Omental fat pad (tissue), 4 donors: ENCODE measurements around the gene GZMM. TPM values are rescaled to one million over a fixed set of nuclear protein-coding genes. Genes with fewer than 3 reads are reported as not detected.

ENCODE experiments used
- ATAC-seq: fragments of 150-250 bp; one replicate; pipeline ENCODE4 v1.9.1; 2016; ENCODE audit warnings: mild to moderate bottlenecking, moderate library complexity; ENCODE audit not compliant: low FRiP score
- DNase-seq: peaks from one replicate; pipeline ENCODE4 v3.0.0-alpha.2; 2019; ENCODE audit warnings: low spot score
- total RNA-seq, 4 donors: library from RNA; depleted of rRNA; stranded (reverse); fragments of >200 nt; gene quantifications; one replicate each; pipeline ENCODE4 v1.1.0, GENCODE V29; 2016
- TF ChIP-seq, protein P1 (sequence below), 3 donors: fragments of 450-650 bp; IDR thresholded peaks; one replicate each; pipeline ENCODE4 v1.5.1; 2016 to 2017; ENCODE audit warnings: antibody characterized with exemption in 3 of 3, mild to moderate bottlenecking in 3 of 3, moderate library complexity in 2 of 3

The GZMM gene
- total RNA-seq, 4 donors from 2014 or later: 1.1 to 3.7 TPM; not detected in 2

DNA sequence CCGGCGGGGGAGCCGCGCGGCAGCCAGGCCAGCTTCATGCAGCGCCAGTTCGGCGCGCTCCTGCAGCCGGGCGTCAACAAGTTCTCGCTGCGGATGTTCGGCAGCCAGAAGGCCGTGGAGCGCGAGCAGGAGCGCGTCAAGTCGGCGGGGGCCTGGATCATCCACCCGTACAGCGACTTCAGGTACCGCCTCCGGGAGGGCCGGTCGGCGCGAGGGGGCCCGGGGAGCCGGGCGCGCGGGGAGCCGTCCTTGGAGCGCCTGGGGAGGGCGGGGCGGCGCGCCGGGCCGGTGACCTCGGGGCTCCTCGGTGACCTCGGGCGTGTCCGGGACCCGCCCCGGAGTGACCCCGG, 46.5 kb downstream of the GZMM start:
- ATAC-seq (no peak), DNase-seq (no peak)
- TF ChIP-seq, protein P1, sequence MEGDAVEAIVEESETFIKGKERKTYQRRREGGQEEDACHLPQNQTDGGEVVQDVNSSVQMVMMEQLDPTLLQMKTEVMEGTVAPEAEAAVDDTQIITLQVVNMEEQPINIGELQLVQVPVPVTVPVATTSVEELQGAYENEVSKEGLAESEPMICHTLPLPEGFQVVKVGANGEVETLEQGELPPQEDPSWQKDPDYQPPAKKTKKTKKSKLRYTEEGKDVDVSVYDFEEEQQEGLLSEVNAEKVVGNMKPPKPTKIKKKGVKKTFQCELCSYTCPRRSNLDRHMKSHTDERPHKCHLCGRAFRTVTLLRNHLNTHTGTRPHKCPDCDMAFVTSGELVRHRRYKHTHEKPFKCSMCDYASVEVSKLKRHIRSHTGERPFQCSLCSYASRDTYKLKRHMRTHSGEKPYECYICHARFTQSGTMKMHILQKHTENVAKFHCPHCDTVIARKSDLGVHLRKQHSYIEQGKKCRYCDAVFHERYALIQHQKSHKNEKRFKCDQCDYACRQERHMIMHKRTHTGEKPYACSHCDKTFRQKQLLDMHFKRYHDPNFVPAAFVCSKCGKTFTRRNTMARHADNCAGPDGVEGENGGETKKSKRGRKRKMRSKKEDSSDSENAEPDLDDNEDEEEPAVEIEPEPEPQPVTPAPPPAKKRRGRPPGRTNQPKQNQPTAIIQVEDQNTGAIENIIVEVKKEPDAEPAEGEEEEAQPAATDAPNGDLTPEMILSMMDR (IDR thresholded peaks at IDR 0.05): no peak

DNA sequence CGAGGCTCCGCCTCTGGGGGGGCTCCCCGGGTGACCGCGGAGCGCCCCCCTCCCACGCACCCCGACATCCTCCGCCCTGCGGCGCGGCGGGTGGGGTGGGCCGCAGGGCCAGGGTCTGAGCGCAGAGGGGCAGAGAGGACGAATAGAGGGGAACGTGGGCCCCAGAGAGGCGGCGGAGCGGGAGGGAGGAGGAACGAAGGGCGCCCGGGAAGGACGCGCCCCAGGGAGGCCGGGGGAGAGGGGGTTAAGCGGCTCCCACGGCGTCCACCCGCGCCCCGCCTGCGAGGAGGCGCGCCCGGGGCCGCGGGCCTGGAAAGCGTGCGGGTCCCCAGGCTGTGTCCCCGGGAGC, 46.9 kb downstream of the GZMM start:
- TF ChIP-seq, protein P1 (IDR thresholded peaks at IDR 0.05): no peak
- DNase-seq (no peak), ATAC-seq (no peak)

DNA sequence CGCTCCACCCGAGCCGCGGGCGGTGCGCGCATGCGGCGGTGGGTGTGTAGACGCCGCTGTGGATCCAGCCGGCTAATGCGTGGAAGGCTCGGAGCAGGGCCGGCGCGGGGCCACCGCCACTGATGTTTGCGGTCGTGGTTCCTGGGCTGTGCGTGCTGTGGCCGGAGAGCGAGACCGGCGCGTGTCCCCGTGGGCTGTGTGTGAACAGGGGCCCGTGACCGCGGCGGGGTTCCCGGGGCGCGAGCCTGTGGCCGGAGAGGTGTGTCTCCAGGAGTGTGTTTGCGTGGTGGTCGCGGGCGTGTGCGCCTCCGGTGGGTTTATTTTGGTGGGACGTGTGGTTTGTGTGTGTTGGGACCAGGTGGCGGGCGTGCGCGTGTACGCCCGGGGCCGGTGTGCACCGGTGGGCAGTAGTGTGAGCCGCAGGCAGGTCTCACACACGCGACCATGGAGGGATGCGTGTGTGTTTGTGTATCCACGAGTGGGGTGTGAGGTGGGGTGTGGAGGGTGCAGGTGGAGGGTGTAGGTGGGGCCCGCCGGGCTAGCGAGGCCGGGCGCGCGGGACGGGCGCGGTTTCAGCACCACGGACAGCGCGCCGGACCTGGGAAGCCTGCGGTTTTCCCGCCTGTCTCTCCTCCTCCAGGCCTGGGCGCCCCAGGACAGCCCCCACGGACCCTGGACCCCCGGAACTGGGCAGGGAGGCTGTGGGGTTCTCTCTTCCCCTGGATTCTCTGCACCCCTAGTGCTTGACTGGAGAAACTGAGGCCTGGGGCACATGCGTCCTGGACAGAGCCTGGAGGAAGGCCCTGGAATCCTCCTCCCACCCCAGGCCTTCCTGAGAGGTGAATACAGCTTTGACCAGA, 47.5 kb downstream of the GZMM start:
- DNase-seq (no peak), ATAC-seq (no peak)

DNA sequence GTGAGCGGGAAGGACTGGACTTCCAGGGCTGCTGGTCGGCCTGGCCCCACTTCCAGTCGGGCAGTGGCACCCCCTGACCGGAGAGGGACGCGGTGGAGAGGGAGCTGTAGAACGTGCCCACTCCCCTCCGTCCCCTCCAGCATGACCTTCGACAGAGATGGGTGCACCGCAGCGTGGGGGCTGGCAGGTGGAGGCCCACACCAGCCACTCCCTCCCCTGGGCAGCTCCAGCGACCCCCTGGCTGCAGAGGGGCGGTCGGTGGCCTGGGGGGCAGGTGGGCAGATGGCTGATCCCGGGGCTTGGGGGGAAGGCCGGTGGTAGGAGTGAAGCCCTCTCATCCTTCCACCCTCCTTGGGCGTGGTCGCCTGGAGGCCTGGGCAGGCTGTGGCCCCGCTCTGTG, 48.2 kb downstream of the GZMM start:
- TF ChIP-seq, protein P1 (IDR thresholded peaks at IDR 0.05): no peak
- DNase-seq (no peak), ATAC-seq (no peak)

More for the DNA sequence above, 47.5 kb downstream of the GZMM start:
- TF ChIP-seq, protein P1 (IDR thresholded peaks at IDR 0.05): no peak

DNA sequence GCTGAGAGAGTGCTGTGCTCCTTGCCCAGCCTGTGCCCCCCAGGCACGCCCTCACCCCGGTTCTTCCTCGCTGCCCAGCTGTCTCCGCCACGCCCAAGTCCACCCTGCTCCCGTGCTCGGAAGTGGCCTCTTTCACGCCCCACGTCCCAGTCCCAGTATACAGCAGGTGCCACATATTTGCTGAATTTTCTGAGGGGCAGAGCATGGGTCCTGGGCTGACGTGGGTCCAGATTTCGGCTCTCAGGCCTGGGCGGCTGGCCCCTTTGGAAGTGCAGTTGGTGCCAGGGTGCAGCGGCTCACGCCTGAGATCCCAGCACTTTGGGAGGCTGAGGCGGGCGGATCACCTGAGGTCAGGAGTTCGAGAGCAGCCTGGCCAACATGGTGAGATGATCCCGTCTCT, 49.2 kb downstream of the GZMM start:
- TF ChIP-seq, protein P1 (IDR thresholded peaks at IDR 0.05): no peak
- DNase-seq: no peak
- no peak for ATAC-seq

DNA sequence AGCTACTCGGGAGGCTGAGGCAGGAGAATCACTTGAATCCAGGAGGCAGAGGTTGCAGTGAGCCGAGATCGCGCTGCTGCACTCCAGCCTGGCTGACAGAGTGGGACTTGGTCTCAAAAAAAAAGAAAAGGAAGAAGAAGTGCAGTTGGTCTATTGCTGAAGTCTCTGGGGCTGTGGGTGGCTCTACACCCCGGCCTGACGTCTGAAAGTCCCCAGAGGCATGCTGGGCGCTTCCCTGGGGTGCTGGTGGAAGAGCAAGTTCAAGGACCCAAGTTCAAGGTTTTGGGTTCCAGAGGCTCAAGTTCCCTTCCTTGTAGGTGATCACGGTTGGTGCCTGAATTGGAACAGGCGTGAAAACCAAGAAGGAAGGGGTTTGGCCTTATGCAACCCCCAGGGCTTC, 49.7 kb downstream of the GZMM start:
- TF ChIP-seq, protein P1 (IDR thresholded peaks at IDR 0.05): no peak
- ATAC-seq: no peak

DNA sequence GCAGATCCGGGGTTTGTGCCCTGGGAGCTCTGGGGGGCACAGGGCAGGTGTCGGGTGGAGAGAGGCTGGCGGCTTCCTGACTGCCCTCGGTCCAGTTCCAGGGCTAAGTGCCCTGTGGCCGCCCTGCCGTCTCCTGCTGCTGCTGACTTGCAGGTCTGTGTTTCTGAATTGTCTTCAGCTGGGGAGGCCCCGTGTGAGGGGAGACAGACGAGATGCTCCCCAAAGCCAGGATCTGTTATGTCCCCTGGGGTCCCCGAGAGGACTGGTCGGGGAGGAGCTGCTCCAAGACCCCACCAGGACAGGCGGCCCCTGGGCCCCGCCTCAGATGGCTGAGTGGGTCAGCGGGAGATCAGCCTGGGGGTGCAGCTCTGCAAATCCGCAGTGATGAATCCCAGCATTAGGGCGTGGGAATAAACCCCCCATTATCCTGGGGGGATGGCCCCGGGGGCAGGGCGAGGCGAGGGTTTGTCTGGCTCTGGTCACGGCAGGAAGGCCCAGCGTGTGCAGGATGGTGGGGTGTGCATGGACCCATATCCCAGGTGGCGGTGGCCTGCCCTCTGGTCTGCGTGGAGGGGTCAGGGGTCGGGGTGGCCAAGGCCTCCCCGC, 50.5 kb downstream of the GZMM start:
- ATAC-seq: no peak

More for the DNA sequence above, 49.7 kb downstream of the GZMM start:
- no peak for DNase-seq

More for the DNA sequence above, 50.5 kb downstream of the GZMM start:
- DNase-seq: no peak
- TF ChIP-seq, protein P1 (IDR thresholded peaks at IDR 0.05): no peak
